HG03558 (cell line): Measurements from ENCODE around the gene GCM1.

ENCODE experiments used
- ATAC-seq: cut with Tn5 transposase; IDR thresholded peaks from one replicate; pipeline ENCODE4 v1.9.1; 2021; ENCODE audit warnings: moderate number of reproducible peaks; ENCODE audit not compliant: unreplicated experiment; ENCODE audit errors: extremely low read depth

Gene GCM1

GRCh38 chr6:53112404-53112803 lies 36.2 kb downstream of the GCM1 start:
- no peak for ATAC-seq

- ATAC-seq: no peak
Observed at GRCh38 chr6:53111865-53112264, 36.8 kb downstream of the GCM1 start.

- ATAC-seq: no peak
Observed at GRCh38 chr6:53109612-53110011, 39.0 kb downstream of the GCM1 start.

- no peak for ATAC-seq
Observed at GRCh38 chr6:53107091-53107490, 41.5 kb downstream of the GCM1 start.

GRCh38 chr6:53104916-53105315 lies 43.7 kb downstream of the GCM1 start:
- ATAC-seq: no peak

GRCh38 chr6:53103993-53104675 lies 44.5 kb downstream of the GCM1 start:
- ATAC-seq: no peak

GRCh38 chr6:53101006-53101405 lies 47.6 kb downstream of the GCM1 start:
- ATAC-seq: no peak

- ATAC-seq: no peak
Observed at GRCh38 chr6:53100561-53100960, 48.1 kb downstream of the GCM1 start.

- no peak for ATAC-seq
Observed at GRCh38 chr6:53095716-53096115, 52.9 kb downstream of the GCM1 start.

GRCh38 chr6:53095270-53095669 lies 53.4 kb downstream of the GCM1 start:
- ATAC-seq: no peak

- ATAC-seq: no peak
Observed at GRCh38 chr6:53090576-53090975, 58.1 kb downstream of the GCM1 start.

- ATAC-seq: no peak
Observed at GRCh38 chr6:53089948-53090347, 58.7 kb downstream of the GCM1 start.

GRCh38 chr6:53086302-53086701 lies 62.3 kb downstream of the GCM1 start:
- no peak for ATAC-seq

GRCh38 chr6:53080813-53081212 lies 67.8 kb downstream of the GCM1 start:
- no peak for ATAC-seq
